Measurements from ENCODE around the gene ESPN. TPM values are rescaled to one million over a fixed set of nuclear protein-coding genes. Genes with fewer than 3 reads are reported as not detected.

The ESPN gene
- total RNA-seq, 1 experiment from 2014 or later = 53.1 TPM

GRCh38 chr1:6466023-6466422, 41.4 kb downstream of the ESPN start, which contains the start of gene TNFRSF25:
TNFRSF25 (minus strand) TSS chr1:6466173; CDS start chr1:6466107, 66 bp downstream.
- H3K27me3 Mint-ChIP-seq (ENCODE audit: low read depth) = no peaks in the 10 kb centered on the region; the same call in 1 of the 2 replicates
- no peak within 1 kb of the TSS for H3K23ac ChIP-seq (ENCODE audit: insufficient read length, low read depth, low read length)
- no peak within 1 kb of the TSS for H2BK15ac ChIP-seq (ENCODE audit: low read depth, low read length)
- no peak within 1 kb of the TSS for H2BK20ac ChIP-seq (ENCODE audit: low read depth, low read length, poor library complexity, severe bottlenecking)
- H3K23me2 ChIP-seq (ENCODE audit: insufficient read length, low read depth, low read length, poor library complexity, severe bottlenecking) = no peaks in the 10 kb centered on the region
- H3K79me1 ChIP-seq (ENCODE audit: insufficient read depth, low read depth, low read length, poor library complexity, severe bottlenecking) = no peaks in the 10 kb centered on the region
- no peaks in the 10 kb centered on the region for H4K20me1 ChIP-seq (ENCODE audit: control insufficient read depth, insufficient read depth, insufficient read length)
- H3K79me2 ChIP-seq (ENCODE audit: insufficient read depth, low read length) = no peaks in the 10 kb centered on the region
- peaks cover 3 to 12% of the 10 kb centered on the region in 2 experiments; a peak in 3 of 4 replicates for H3K4me1 Mint-ChIP-seq
- H3K14ac ChIP-seq (ENCODE audit: insufficient read depth, low read length) = no peak within 1 kb of the TSS; the same call in 1 of the 2 replicates
- no peak within 1 kb of the TSS for H3K56ac ChIP-seq (ENCODE audit: insufficient read length, low read depth, low read length)
- H4K91ac ChIP-seq (ENCODE audit: insufficient read length, low read depth, low read length) = no peak within 1 kb of the TSS
- H3K36me3 Mint-ChIP-seq (ENCODE audit: insufficient read depth in 1 of 3, low read depth in 3 of 3) = peaks cover 8 to 52% (median 50%) of the 10 kb centered on the region in 3 experiments; a peak in 6 of 7 replicates
- H3K27me3 ChIP-seq (ENCODE audit: insufficient read depth, low read length) = no peaks in the 10 kb centered on the region
- no peak within 1 kb of the TSS for H3K4me2 ChIP-seq (ENCODE audit: insufficient read depth, insufficient read length, low read length)
- H3K9me3 ChIP-seq (ENCODE audit: control insufficient read depth, low read depth, low read length) = no peaks in the 10 kb centered on the region
- no peak within 1 kb of the TSS for H2AFZ ChIP-seq (ENCODE audit: low read length)
- no peak within 1 kb of the TSS for H3K27ac Mint-ChIP-seq
- no peak within 1 kb of the TSS; a peak in 1 of 5 replicates for H3K4me3 Mint-ChIP-seq
- no peaks in the 10 kb centered on the region; the same call in 1 of the 2 replicates for H3K4me1 ChIP-seq (ENCODE audit: insufficient read depth, low read length)
- no peak within 1 kb of the TSS for H2BK120ac ChIP-seq (ENCODE audit: low read depth, low read length, poor library complexity, severe bottlenecking)
- DNase-seq = peak; percentile 77
- no peak within 1 kb of the TSS for H3K4ac ChIP-seq (ENCODE audit: low read depth, low read length)
- no peak within 1 kb of the TSS for H4K5ac ChIP-seq (ENCODE audit: insufficient read length, low read depth, low read length)
- H3K27ac ChIP-seq (ENCODE audit: insufficient read length, low read depth, low read length) = no peak within 1 kb of the TSS
- no CpG with 5 or more reads among the region's 43 CpGs for WGBS (ENCODE audit: extremely low coverage, insufficient read length, low lambda C conversion rate)
- no peak within 1 kb of the TSS for H2BK5ac ChIP-seq (ENCODE audit: insufficient read length, low read length)
- no peak within 1 kb of the TSS for H3T11ph ChIP-seq (ENCODE audit: low read length)
- no peak for TF ChIP-seq CTCF (conservative IDR thresholded peaks at IDR 0.05)
- H3K9me3 Mint-ChIP-seq = no peaks in the 10 kb centered on the region
- no peak within 1 kb of the TSS for H3K9ac ChIP-seq (ENCODE audit: extremely low read depth, insufficient read length, low read length)
- no peak within 1 kb of the TSS for H2BK12ac ChIP-seq (ENCODE audit: insufficient read length, low read depth, low read length)
- no peak within 1 kb of the TSS for H3K18ac ChIP-seq (ENCODE audit: insufficient read length, low read depth, low read length)
- H2AK5ac ChIP-seq (ENCODE audit: insufficient read length, low read length) = no peak within 1 kb of the TSS
- H4K8ac ChIP-seq (replicated peaks; ENCODE audit: insufficient read length, low read depth, low read length) = no peak within 1 kb of the TSS
